HG03097 (cell line): ENCODE measurements around the gene PSMB9.

Source experiments
- ATAC-seq: cut with Tn5 transposase; IDR thresholded peaks from one replicate; pipeline ENCODE4 v1.9.1; 2021; ENCODE audit not compliant: unreplicated experiment, low FRiP score

Gene PSMB9

DNA sequence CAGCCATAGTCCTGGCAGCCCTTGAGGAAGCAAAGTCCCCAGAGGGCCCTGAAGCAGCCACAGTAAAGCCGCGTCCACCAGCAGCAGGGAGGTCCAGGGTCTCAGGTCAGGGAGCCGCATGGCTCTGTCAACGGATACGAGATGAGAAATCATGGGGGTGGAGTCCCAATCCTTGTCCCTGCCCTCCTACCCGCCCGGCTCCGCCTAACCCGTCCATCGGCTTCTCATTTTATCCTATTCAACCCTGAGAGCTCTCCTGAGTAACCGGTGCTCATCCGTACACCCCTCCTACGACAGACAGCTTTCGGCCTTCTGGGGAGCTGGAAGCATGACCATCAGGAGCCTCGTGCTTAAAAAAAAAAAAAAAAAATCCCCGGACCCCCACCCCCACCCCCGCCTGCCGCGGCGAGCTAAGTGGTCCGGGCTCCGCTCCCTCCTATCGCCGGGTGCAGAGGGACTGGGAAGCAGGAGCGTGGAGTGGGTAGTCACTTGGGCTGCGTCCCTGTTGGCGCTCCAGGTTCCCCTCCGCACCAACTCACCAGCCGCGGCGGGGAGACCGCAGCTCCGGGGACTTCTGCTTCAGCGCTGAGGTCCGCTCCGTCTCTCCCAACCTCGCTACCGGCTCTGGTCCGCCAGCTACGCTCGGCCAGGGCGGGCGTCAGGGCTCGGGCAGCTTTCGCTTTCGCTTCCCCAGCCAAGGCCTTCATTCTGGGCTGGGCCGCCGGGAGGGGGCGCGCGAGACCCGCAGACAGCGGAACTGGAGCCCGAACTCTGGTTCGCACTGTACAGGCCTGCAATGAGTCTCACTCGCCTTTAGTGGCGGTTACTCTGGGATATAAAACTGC is 15.7 kb upstream of the PSMB9 start, which contains the start of gene TAP2:
Gene TAP2, minus strand, starts transcription at position 626 of the 845 bp plus-strand sequence. Its CDS starts 506 bp downstream, at position 120.
- ATAC-seq: peak; percentile 82

- ATAC-seq: no peak
Observed at GRCh38 chr6:32839356-32839755, 14.6 kb upstream of the PSMB9 start.

DNA sequence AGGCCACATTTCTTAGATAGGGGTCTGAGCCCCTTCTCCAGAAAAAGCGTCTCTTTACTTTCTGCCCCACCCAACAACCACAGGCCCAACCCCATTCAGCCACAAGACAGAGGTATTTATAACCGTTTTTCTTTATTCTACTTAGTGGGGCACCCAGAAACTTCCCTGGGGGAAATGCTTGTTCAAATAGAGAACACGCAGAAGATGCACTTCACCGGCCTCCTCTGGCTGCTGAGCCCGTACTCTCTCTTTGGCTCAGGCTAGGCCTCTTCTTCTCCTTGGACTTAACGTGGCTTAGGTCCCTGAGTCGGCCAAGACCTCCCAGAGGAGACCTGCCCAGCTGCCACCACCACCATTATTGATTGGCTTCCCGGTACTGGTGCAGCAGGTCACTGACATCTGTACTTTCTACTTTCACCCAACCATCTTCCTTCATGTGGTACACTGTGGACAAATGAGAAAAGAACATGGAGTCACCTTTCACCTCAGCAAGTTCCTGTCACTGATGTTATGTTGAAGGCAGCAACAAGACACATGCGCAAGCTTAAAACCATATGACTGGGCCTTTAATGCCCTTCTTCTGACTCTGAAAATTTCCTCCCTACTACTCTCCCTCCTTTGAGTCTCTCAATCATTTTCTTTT is 13.3 kb upstream of the PSMB9 start:
- no peak for ATAC-seq

DNA sequence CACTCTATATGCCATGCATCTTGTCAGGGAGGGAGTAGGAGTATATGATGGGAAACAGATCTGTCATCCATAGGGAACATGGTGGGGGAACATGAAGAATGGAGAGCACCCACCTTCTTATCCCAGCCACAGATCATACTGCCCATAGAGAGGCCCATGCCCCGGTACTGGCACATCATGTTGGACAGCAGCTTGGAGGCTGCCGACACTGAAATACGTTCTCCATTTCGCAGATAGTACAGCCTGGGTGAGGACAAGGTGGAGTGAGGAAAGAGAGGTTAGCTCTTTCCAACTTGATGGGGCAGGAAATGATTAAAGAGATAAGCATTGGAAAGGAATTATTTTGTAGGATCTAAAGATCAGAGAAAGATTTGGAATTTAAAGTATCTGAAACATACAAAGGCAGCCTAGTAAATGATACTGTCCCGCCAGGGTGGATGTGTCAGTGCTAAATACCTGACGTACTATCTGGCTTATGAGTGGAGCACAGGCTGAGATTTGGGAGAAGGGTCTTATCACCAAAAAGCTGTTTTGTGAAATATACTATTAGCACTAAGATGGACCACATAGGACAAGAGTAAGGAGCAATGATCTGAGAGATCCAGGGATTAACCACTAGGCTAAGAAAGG is 11.9 kb upstream of the PSMB9 start:
- no peak for ATAC-seq

GRCh38 chr6:32842690-32843089 is 11.3 kb upstream of the PSMB9 start:
- ATAC-seq: no peak

DNA sequence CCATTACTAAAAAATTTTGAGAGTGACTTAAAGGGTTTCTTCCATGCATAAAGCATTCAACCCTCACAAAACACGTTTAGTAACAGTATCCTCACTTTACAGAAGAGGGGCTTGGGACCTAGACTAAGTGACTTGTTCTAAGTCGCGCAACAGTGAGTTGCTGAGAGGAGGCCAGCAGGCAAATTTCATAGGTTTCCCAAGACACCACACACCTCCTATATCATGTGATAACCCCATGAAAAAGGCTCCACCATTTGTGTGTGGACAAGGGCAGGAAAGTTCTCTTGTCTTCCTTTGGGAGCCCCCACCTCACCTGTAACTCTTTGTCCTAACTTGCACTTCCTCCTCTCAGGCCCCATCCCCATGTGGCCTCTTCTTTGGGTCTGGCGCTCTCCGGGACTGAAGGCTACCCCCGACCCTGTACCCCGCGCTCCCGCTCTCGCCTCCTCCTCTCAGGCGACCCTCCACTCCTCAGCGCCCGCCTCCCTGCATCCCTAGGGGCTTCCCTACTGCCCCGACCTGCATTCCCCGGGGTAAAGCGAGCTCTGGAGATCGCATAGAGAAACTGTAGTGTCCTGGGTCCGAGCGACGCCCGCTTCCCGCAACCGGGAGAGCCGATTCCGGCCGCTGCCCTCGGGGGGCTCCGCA is 10.5 kb upstream of the PSMB9 start:
- ATAC-seq: no peak

DNA sequence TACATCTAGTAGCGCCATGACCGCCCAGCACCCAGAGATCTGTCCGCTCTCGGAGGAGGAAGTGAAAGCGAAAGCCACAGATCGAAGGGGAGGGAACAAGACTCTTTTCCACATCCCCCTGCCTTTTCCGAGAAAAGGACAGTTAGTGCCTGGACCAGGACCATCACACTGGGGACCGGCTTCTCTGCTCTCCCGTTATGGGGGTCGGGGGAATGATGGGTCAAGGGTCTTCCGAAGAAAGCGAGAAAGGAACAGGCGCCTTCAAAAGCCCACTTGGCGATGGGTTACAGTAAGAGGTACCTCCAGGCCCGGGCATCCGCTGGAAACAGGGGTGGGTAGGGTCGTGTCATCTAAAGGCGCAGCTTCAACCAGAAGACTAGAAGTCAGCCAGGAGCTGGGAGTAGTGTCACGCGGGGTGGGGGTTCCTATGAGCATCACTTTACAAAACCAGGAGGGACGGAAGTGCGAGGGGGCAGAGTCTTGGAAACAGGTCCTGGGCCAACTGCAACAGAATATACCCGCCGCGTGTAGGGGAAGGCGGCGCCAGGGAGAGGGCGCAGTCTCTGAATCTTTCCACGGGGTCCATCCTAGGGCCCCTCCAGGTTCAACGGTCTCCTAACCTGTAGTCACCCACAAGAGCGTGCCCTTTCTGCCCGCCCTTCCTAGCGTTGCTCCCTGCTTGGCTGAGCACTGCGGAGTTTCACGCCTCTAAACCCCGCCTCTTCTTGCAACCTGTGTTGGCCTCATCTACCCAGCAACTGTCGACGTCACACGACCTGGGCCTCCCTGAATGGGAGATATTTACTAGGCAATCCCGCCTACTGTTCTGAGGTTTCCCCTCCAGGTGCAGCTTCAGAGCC is 9.8 kb upstream of the PSMB9 start, which contains the start of gene PSMB8:
Gene PSMB8, minus strand, starts transcription at position 69 of the 860 bp plus-strand sequence. Its CDS starts 51 bp downstream, at position 18.
- peak; percentile 76 for ATAC-seq

DNA sequence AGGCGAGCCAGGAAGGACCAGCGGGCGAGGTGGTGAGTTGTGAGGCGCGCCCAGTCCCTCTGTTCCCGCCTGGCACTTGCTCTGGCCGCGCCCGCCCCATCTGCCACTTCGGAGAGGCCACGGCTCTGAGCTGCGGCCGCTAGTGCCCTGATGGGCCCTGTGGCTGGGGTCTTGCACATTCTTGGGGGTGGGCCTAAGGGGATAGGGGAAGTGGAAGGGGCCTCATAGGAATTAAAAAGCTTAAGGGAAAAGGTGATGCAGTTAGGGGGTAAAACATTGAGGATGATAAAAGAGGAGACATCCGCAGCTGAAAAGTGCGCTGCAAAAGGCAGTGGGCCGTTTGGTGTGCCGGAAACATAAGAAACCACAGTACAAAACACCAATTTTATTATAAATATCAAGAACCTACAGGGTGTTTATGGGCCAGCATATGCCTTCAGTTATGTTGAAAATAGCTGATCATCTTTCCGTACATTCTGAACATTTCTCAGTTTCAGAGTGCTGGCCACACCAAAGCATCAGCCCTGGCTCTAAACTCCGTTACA is 9.1 kb upstream of the PSMB9 start:
- no peak for ATAC-seq

GRCh38 chr6:32845384-32845884 is 8.6 kb upstream of the PSMB9 start:
- no peak for ATAC-seq

GRCh38 chr6:32847004-32847403 is 7.0 kb upstream of the PSMB9 start:
- no peak for ATAC-seq

GRCh38 chr6:32847795-32848194 is 6.2 kb upstream of the PSMB9 start:
- ATAC-seq: no peak

DNA sequence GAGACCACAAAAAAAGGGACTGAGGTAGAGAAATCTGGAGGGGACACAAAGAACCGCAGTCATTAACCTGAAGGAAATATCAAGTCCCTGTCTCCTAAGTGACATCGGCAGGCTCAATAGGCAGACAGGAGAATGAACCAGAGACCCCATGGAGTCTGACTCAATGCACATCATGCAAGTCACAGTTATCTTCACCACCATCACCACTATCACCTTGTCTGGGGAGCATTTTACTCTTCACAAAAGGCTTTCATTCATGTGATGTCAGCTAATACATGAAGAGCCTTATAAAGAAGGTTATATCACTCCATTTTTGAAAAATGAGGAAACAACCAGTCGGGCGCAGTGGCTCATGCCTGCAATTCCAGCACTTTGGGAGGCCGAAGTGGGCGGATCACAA is 4.9 kb upstream of the PSMB9 start:
- ATAC-seq: no peak

DNA sequence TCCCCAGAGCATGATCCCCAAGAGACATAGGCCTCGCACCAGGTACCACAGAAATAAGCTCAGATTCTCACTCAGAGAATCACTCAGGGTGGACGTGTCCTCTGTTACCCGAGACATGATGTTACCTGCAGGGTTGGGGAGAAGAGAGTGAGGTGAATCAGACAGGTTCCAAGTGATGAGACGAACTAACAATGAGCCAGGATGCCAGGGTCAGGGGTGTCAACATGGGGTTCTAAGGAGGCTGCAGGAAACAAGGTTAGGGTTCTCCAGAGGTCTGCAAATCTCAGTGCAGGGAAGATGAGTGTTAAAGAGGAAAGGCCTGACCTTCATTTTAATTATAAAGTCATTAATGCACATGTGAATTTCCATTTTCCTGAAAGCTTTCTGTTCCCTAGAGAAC is 3.0 kb upstream of the PSMB9 start:
- ATAC-seq: no peak

DNA sequence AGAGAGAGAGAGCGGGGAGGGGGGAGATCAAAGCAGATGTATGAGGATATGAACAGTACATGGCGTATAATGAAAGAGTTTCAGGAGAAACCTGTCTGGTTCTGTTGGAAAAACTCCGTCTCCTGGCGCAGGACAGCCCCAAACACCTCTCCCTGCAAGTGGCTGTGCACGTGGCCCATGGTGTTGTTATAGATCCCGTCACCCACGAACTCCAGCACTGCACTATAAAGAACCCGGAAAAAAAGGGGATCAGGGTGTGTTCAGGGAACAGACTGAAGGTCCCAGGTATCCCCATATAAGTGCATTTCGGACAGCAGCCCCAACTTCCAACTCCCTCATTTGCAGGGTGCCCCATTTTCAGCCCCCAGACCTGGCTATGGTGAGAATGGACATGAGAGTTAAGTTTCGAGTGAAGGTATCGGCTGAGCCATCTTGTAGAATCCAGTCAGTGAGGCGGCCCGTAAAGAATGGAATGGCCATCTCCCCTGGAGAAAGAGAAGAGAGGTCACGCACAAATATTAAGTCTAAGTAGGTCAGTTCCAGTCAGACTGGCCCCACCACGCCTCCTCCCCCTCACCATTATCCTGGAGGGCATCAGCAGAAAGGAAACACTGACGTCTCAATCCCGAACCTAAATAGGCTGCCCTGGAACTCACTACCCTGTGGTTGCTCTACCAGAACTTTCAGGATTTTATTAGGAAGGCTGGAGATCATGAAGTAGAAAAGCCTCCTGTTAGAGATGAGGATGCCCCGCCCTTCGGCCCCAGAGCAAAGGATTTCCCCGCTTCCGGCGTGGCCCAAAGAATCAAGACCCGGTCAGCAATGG is 1.8 kb upstream of the PSMB9 start:
- no peak for ATAC-seq

- ATAC-seq: peak; percentile 20
Observed at GRCh38 chr6:32852844-32853540, 1.0 kb upstream of the PSMB9 start.

- ATAC-seq: peak; percentile 16
Observed at GRCh38 chr6:32854376-32855178, 585 bp downstream of the PSMB9 start.

DNA sequence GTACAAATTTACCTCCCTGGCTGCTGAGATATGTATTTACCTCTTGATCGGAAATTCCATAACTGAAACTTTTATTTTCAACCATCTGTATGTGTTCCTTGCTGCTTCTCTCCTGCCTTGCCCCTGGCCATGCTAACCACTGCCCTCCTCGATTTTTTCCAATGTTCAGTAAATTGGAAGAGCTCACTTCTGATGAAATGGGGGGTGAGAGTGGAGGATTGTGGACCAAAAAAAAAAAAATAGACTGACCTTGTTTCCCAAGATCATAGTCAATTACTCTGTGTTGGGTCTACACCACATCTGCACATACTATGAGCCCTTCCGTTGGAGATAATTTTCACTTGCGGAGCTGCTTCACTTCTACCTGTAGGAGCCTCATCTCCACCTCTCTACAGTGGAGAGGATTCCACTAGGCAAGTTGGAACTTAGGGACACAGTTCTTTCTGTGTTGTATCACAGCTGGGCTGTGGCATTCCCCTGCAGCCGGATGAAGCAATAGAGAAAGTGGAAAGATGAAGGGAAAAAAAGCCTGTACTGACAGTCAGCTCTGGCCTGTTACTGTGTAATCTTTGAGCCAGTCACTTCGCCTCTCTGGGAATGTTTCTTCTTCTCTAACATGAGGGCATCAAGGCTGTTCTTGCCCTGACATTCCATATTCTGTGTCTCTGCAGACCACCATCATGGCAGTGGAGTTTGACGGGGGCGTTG is 1.6 kb downstream of the PSMB9 start:
- no peak for ATAC-seq
